Fibroblast of skin of left biceps (primary cell): ENCODE data around the gene SLX4IP.
A peak's percentile ranks its signal among the peaks of the same experiment; 100 is the strongest.

Source experiments
- DNase-seq, 2 experiments: peaks; one replicate each; pipeline ENCODE4 v3.0.0-alpha.2; 2013; ENCODE audit warnings: low read depth in 2 of 2

The SLX4IP gene

GRCh38 chr20:10549511-10549910, 114.4 kb downstream of the SLX4IP start:
- no peak for DNase-seq

GRCh38 chr20:10550204-10551118, 115.4 kb downstream of the SLX4IP start:
- DNase-seq, result no peak

- no peak for DNase-seq
Measured at GRCh38 chr20:10551732-10552724, 116.9 kb downstream of the SLX4IP start.

- DNase-seq, result no peak
Measured at GRCh38 chr20:10553326-10553984, 118.3 kb downstream of the SLX4IP start.

GRCh38 chr20:10554285-10554684, 119.2 kb downstream of the SLX4IP start:
- no peak for DNase-seq

- no peak for DNase-seq
Measured at GRCh38 chr20:10555393-10555792, 120.3 kb downstream of the SLX4IP start.

- DNase-seq, result no peak
Measured at GRCh38 chr20:10555865-10556308, 120.8 kb downstream of the SLX4IP start.

GRCh38 chr20:10556519-10557083, 121.5 kb downstream of the SLX4IP start:
- no peak for DNase-seq

GRCh38 chr20:10557685-10558084, 122.6 kb downstream of the SLX4IP start:
- DNase-seq, result no peak

GRCh38 chr20:10558635-10559187, 123.6 kb downstream of the SLX4IP start:
- peak; percentile 81 to 85 for DNase-seq

GRCh38 chr20:10559266-10559665, 124.2 kb downstream of the SLX4IP start:
- no peak for DNase-seq

GRCh38 chr20:10560686-10561085, 125.6 kb downstream of the SLX4IP start:
- no peak for DNase-seq

GRCh38 chr20:10561302-10561701, 126.2 kb downstream of the SLX4IP start:
- no peak for DNase-seq

- no peak for DNase-seq
Measured at GRCh38 chr20:10562899-10563298, 127.8 kb downstream of the SLX4IP start.

- no peak for DNase-seq
Measured at GRCh38 chr20:10563935-10564492, 128.9 kb downstream of the SLX4IP start.

- no peak for DNase-seq
Measured at GRCh38 chr20:10565191-10565921, 130.3 kb downstream of the SLX4IP start.

- no peak for DNase-seq
Measured at GRCh38 chr20:10565922-10566897, 131.1 kb downstream of the SLX4IP start.

- DNase-seq, result no peak
Measured at GRCh38 chr20:10568032-10568431, 132.9 kb downstream of the SLX4IP start.

GRCh38 chr20:10571313-10571815, 136.3 kb downstream of the SLX4IP start:
- DNase-seq, result no peak
